GM12874 (cell line): Measurements from ENCODE around the gene RIN2.

Experiments
- CTCF ChIP-seq: IDR thresholded peaks from 2 replicates; pipeline ENCODE4 v1.5.1; 2011; ENCODE audit warnings: low read depth, mild to moderate bottlenecking, control low read depth, low read length, moderate library complexity; ENCODE audit not compliant: insufficient read depth

Gene RIN2

GRCh38 chr20:19787366-19787765, 29.3 kb downstream of the RIN2 start:
- no peak for TF ChIP-seq CTCF

GRCh38 chr20:19789009-19789408, 31.0 kb downstream of the RIN2 start:
- TF ChIP-seq CTCF = no peak

GRCh38 chr20:19789446-19789845, 31.4 kb downstream of the RIN2 start:
- no peak for TF ChIP-seq CTCF

GRCh38 chr20:19791887-19792286, 33.8 kb downstream of the RIN2 start:
- no peak for TF ChIP-seq CTCF

GRCh38 chr20:19793716-19794115, 35.7 kb downstream of the RIN2 start:
- TF ChIP-seq CTCF = no peak

GRCh38 chr20:19794941-19795340, 36.9 kb downstream of the RIN2 start:
- no peak for TF ChIP-seq CTCF

GRCh38 chr20:19799325-19799724, 41.3 kb downstream of the RIN2 start:
- TF ChIP-seq CTCF = no peak

GRCh38 chr20:19802099-19802491, 44.0 kb downstream of the RIN2 start:
- TF ChIP-seq CTCF = no peak
